ENCODE data around the gene RHEX. TPM values are rescaled to one million over a fixed set of nuclear protein-coding genes. Genes with fewer than 3 reads are reported as not detected.
"Not testable (repeated sequence)": the region's sequence is repeated elsewhere in the genome, so short reads cannot be mapped to it uniquely, and the experiment has no call there.

The RHEX gene
- polyA plus RNA-seq, 2 of the 4 experiments (the other 2 are of a cell fraction): not detected

GRCh38 chr1:206050655-206051235 is 2.2 kb upstream of the RHEX start:
- Histone ChIP-seq H3K4me2 (no peak overlapping the region), H3K9me3 (no peaks in the 10 kb centered on the region), H3K4me3 (no peak overlapping the region), H3K4me1 (peaks cover 13% of the 10 kb centered on the region; the same call in 2 of the 3 replicates), H3K27ac (no peak overlapping the region)
- no peak for FAIRE-seq
- DNase-seq (ENCODE audit: low read depth in 1 of 2, low spot score in 1 of 2): no peak
- TF ChIP-seq TP53 (CRISPR knock-in tag; IDR thresholded peaks at IDR 0.05) (no peak), SMC3 (IDR thresholded peaks at IDR 0.05) (no peak), ZNF302 (CRISPR knock-in tag; IDR thresholded peaks at IDR 0.05) (no peak), ESRRA (IDR thresholded peaks at IDR 0.05; ENCODE audit: borderline replicate concordance, low read length) (no peak), EHMT2 (IDR thresholded peaks at IDR 0.05; ENCODE audit: low read depth) (no peak), RCOR1 (IDR thresholded peaks at IDR 0.05; ENCODE audit: low read depth, low read length) (no peak), TFCP2L1 (CRISPR knock-in tag; IDR thresholded peaks at IDR 0.05) (no peak), POLR2AphosphoS2 (conservative IDR thresholded peaks at IDR 0.05; ENCODE audit: low read length) (no peak), E2F6 (IDR thresholded peaks at IDR 0.05; ENCODE audit: borderline replicate concordance, low read depth) (no peak), MYC (IDR thresholded peaks at IDR 0.05; ENCODE audit: borderline replicate concordance, low read length) (no peak), POLR2A (IDR thresholded peaks at IDR 0.05; ENCODE audit: low read length) (no peak)
- TF ChIP-seq, protein P1, sequence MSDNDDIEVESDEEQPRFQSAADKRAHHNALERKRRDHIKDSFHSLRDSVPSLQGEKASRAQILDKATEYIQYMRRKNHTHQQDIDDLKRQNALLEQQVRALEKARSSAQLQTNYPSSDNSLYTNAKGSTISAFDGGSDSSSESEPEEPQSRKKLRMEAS (IDR thresholded peaks at IDR 0.05): no peak
- TF ChIP-seq, protein P2, sequence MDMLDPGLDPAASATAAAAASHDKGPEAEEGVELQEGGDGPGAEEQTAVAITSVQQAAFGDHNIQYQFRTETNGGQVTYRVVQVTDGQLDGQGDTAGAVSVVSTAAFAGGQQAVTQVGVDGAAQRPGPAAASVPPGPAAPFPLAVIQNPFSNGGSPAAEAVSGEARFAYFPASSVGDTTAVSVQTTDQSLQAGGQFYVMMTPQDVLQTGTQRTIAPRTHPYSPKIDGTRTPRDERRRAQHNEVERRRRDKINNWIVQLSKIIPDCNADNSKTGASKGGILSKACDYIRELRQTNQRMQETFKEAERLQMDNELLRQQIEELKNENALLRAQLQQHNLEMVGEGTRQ (IDR thresholded peaks at IDR 0.05): no peak
- TF ChIP-seq, protein P3, sequence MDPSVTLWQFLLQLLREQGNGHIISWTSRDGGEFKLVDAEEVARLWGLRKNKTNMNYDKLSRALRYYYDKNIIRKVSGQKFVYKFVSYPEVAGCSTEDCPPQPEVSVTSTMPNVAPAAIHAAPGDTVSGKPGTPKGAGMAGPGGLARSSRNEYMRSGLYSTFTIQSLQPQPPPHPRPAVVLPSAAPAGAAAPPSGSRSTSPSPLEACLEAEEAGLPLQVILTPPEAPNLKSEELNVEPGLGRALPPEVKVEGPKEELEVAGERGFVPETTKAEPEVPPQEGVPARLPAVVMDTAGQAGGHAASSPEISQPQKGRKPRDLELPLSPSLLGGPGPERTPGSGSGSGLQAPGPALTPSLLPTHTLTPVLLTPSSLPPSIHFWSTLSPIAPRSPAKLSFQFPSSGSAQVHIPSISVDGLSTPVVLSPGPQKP (IDR thresholded peaks at IDR 0.05; ENCODE audit: low read depth, low read length): no peak
- no peak for ATAC-seq
- POLR2A ChIA-PET: no interaction called here
- CTCF ChIA-PET: interaction anchor here (1.9 kb wide), 1 partner anchor 67 kb away, joined by 7 read pairs; no protein-coding TSS in a partner anchor
- 64% methylated on average over 6 of the region's 6 CpGs for WGBS (ENCODE audit: missing lambda C conversion rate)

GRCh38 chr1:206052231-206052865 is 625 bp upstream of the RHEX start:
- ATAC-seq; DNase-seq (ENCODE audit: low read depth in 1 of 2, low spot score in 1 of 2); POLR2A ChIA-PET; H3K4me2 ChIP-seq; H3K27ac ChIP-seq; H3K4me3 ChIP-seq; H3K9me3 ChIP-seq; FAIRE-seq: not testable (repeated sequence)
- H3K4me1 ChIP-seq: peaks cover 13% of the 10 kb centered on the region; the same call in 2 of the 3 replicates
- CTCF ChIA-PET: interaction anchor here (1.5 to 1.9 kb wide), 2 partner anchors 22 to 68 kb away, joined by 4 to 7 read pairs; no protein-coding TSS in a partner anchor
- 78% methylated on average over 6 of the region's 8 CpGs for WGBS (ENCODE audit: missing lambda C conversion rate)

DNA sequence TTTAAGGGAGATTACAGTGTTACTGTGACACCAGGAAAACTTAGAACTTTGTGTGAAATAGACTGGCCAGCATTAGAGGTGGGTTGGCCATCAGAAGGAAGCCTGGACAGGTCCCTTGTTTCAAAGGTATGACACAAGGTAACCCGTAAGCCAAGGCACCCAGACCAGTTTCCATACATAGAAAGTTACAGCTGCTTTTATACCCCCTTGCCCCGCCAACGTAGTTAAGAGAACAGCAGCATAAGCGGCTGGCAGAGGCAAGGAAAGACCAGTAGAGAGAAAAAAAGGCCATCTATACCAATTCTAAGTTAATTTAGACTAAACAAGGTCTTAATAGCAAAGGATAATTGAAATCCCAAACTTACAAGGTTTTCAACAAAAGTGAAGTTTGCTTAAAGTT is 643 bp downstream of the RHEX start:
- H3K4me3 ChIP-seq; H3K27ac ChIP-seq; POLR2A ChIA-PET; H3K4me1 ChIP-seq; CTCF ChIA-PET; H3K9me3 ChIP-seq; DNase-seq (ENCODE audit: low read depth in 1 of 2, low spot score in 1 of 2); H3K4me2 ChIP-seq; ATAC-seq; FAIRE-seq: not testable (repeated sequence)
- 89% methylated on average over 4 of the region's 4 CpGs for WGBS (ENCODE audit: missing lambda C conversion rate)

DNA sequence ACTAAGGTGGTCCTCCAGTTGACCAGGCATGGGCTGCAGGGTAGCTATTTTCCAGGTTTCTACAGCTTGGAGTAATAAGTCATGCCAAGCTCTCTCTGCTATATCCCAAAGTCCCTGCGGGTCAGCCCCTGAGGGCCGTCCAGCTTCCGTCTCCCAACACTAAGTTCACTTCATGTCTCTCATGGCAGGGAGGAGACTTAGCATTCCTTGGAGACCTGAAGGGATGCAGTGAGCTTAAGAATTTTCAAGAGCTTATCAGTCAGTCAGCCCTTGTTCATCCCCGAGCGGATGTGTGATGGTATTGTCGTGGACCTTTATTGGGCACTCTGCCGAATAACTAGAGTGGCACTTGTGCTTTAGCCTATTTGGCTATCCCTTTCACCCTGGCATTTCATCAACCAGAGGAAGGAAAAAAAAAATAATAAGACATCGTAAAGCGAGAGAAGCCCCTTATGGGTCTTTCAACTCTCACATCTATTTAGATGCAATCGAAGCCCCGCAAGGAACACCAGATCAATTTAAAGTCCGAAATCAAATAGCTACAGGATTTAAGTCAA is 2.2 kb downstream of the RHEX start:
- H3K4me1 ChIP-seq; DNase-seq (ENCODE audit: low read depth in 1 of 2, low spot score in 1 of 2); H3K4me3 ChIP-seq; FAIRE-seq; H3K9me3 ChIP-seq; ATAC-seq; H3K4me2 ChIP-seq; POLR2A ChIA-PET; H3K27ac ChIP-seq: not testable (repeated sequence)
- WGBS (ENCODE audit: missing lambda C conversion rate): 89% methylated on average over 12 of the region's 12 CpGs
- CTCF ChIA-PET: interaction anchor here (0.9 to 2.1 kb wide), 4 partner anchors 10 to 51 kb away, joined by 3 to 8 read pairs (median 3); no protein-coding TSS in a partner anchor

GRCh38 chr1:206055639-206056323 is 2.8 kb downstream of the RHEX start:
- H3K4me1 ChIP-seq; DNase-seq (ENCODE audit: low read depth in 1 of 2, low spot score in 1 of 2); POLR2A ChIA-PET; ATAC-seq; FAIRE-seq; H3K4me2 ChIP-seq; H3K27ac ChIP-seq; H3K9me3 ChIP-seq; H3K4me3 ChIP-seq: not testable (repeated sequence)
- CTCF ChIA-PET: interaction anchor here (0.9 to 2.1 kb wide), 4 partner anchors 11 to 50 kb away, joined by 3 to 8 read pairs (median 3); no protein-coding TSS in a partner anchor
- WGBS (ENCODE audit: missing lambda C conversion rate): 65% methylated on average over 8 of the region's 8 CpGs

DNA sequence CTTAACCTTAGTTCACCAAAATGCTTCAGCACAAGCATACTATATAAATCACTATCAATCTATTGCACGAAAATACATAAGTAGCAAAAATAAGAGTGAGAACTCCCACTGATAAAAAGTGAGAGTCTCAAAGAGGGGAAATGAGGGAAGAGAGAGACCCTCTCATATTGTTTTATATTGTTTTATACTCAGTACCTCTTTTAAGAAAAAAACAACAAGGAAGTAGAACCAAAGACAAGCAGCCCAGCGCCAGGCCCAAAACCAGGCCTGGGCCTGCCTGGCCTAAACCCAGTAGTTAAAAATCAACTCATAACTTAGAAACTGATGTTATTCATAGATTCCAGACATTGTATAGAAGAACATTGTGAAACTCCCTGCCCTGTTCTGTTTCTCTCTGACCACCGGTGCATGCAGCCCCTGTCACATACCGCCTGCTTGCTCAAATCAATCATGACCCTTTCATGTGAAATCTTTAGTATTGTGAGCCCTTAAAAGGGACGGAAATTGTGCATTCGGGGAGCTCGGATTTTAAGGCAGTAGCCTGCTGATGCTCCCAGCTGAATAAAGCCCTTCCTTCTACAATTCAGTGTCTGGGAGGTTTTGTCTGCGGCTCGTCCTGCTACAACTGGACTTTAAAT is 5.4 kb downstream of the RHEX start:
- ATAC-seq; FAIRE-seq; H3K27ac ChIP-seq; H3K4me2 ChIP-seq; DNase-seq (ENCODE audit: low read depth in 1 of 2, low spot score in 1 of 2); H3K9me3 ChIP-seq; H3K4me1 ChIP-seq; POLR2A ChIA-PET; H3K4me3 ChIP-seq: not testable (repeated sequence)
- CTCF ChIA-PET: interaction anchor here (0.9 to 1.8 kb wide), 3 partner anchors 10 to 73 kb away, joined by 3 to 4 read pairs (median 4); no protein-coding TSS in a partner anchor
- WGBS (ENCODE audit: missing lambda C conversion rate): 74% methylated on average over 6 of the region's 9 CpGs

All from A549 (cell line).